ENCODE measurements around the gene IGFLR1.

Gene IGFLR1

DNA sequence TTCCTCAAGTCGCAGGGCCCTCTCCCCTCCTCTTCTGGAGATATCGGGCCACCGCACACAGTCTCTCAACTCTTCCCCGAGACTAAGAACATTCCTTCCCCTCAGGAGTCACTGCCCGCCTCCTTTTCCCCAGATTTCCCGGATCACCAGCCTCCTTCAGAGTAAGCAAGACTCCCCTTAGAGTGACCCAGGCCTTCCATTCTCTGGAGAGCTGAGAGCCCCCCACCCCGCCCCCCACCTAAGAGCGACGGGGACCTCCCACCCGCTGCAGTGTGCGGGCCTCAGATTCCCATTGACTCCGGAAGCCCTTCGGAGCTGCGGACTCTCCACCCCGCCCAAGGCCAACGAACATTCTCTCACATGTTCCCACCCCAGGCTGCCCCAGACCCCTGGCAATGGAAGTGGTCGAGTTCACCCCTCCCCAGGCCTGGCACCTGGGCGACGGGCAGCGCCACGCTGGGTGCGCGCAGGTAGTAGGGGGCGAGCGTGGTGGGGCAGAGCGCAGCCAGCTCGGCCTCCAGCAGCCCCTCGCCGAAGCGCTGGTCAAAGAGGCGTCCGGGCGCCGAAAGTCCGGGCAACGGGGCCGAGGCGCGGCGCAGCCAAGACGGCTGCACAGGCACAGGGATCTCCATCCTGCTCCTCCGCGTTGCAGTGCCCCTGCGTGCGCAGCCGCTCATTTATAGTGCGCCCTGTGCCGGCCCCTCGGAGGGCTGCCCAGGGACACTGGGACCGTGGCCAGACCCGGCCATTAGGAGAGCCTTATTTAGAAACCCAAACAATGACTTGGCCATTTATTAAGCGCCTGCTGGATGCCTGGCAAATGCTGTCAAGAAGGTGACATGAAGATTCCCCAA is 14.4 kb upstream of the IGFLR1 start, which contains the start of gene HSPB6:
HSPB6 (minus strand) TSS at position 653 of the 854 bp plus-strand sequence; CDS start at position 632, 21 bp downstream.
- peak within 1 kb of the TSS; percentile 100 for H4K91ac ChIP-seq (ENCODE audit: low read length)
- peak within 1 kb of the TSS; percentile 11 to 99 for H3K4me3 ChIP-seq (ENCODE audit: insufficient read depth in 1 of 2, low read depth in 1 of 2, low read length in 2 of 2)
- peak within 1 kb of the TSS; percentile 93 for H4K8ac ChIP-seq (ENCODE audit: low read length)
- peaks cover 48 to 66% of the 10 kb centered on the region in 2 experiments for H3K36me3 ChIP-seq (ENCODE audit: control insufficient read depth in 1 of 2, insufficient read depth in 2 of 2, low read depth in 1 of 2, low read length in 2 of 2)
- peak within 1 kb of the TSS; percentile 69 for H2AK5ac ChIP-seq (ENCODE audit: low read length, severe bottlenecking)
- peaks cover 36% of the 10 kb centered on the region for H3K79me1 ChIP-seq (replicated peaks; ENCODE audit: low read length, poor library complexity, severe bottlenecking)
- peak within 1 kb of the TSS; percentile 99 for H3K9ac ChIP-seq (ENCODE audit: low read length)
- H3K23ac ChIP-seq (ENCODE audit: low read length in 2 of 2), result peak within 1 kb of the TSS; percentile 49 to 54
- H2BK15ac ChIP-seq (ENCODE audit: low read depth, poor library complexity, severe bottlenecking), result peak within 1 kb of the TSS; percentile 95
- peak within 1 kb of the TSS; percentile 99 to 100 for H3K4ac ChIP-seq (ENCODE audit: low read depth in 1 of 2, low read length in 2 of 2)
- H2AFZ ChIP-seq (ENCODE audit: low read depth, low read length), result no peak within 1 kb of the TSS
- peak within 1 kb of the TSS; percentile 93 for H3K27ac ChIP-seq (ENCODE audit: low read length, poor library complexity, severe bottlenecking)
- 12% methylated on average over 51 of the region's 52 CpGs for whole genome bisulfite sequencing
- H2BK5ac ChIP-seq (ENCODE audit: low read depth, low read length, poor library complexity, severe bottlenecking), result peak within 1 kb of the TSS; percentile 87
- peak within 1 kb of the TSS; percentile 69 to 87 for H2BK12ac ChIP-seq (ENCODE audit: low read length in 2 of 2)
- peak within 1 kb of the TSS; percentile 59 to 99 for H3K14ac ChIP-seq (ENCODE audit: low read length in 2 of 2)
- no peaks in the 10 kb centered on the region for H3K27me3 ChIP-seq (ENCODE audit: control insufficient read depth in 1 of 2, insufficient read depth in 1 of 2, low read length in 2 of 2)
- H3K4me1 ChIP-seq (ENCODE audit: control insufficient read depth, insufficient read depth, low read depth, low read length), result peaks cover 38% of the 10 kb centered on the region
- peak within 1 kb of the TSS; percentile 100 for H3K18ac ChIP-seq (ENCODE audit: low read depth in 1 of 2, low read length in 2 of 2)
- peak; percentile 73 for DNase-seq
- H2BK120ac ChIP-seq (ENCODE audit: low read depth, low read length), result peak within 1 kb of the TSS; percentile 96
- peak within 1 kb of the TSS; percentile 63 for H3K4me2 ChIP-seq (ENCODE audit: low read length, poor library complexity, severe bottlenecking)
- no peaks in the 10 kb centered on the region for H3K9me3 ChIP-seq (ENCODE audit: control insufficient read depth, low read length)

DNA sequence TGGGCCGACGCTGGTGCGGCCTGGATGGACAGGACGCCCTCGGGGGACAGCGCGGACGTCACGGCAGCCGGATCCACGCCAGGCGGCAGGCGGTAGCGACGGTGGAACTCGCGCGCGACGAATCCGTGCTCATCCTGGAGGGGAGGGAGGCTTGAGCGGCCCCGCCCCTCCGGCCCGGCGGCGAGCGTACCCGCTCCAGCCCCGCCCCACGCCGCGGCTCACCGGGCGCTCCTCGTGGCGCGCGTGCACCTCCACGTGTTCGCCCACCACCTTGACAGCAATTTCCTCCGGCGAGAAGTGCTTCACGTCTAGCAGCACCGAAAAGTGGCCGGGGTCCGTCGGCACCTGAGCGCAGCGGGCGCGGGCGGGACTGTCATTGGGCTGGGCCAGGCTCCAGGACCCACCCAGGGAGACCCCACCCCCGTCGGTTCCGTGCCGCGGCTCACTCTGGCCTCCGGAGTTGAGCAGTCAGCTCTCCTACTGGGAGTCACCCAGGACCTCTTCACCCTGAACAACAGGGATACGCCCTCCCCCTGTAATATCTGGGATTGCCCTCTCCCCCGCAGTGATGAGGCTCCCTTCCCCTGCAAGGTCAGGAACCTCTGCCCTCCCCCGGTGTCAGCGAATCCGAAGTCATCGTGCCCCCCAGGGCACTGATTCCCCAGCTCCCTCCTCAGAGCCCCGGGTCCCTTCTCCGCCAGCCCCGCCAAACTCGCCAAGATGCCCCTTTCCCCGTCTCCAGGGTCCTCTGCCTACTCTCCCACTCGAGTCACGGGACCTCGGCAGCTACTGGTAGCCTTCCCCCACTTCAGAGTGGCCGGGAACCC is 13.5 kb upstream of the IGFLR1 start:
- peak overlapping the region; percentile 76 for H3K27ac ChIP-seq (ENCODE audit: low read length, poor library complexity, severe bottlenecking)
- DNase-seq, result peak; percentile 46
- peaks cover 34% of the 10 kb centered on the region for H3K79me1 ChIP-seq (replicated peaks; ENCODE audit: low read length, poor library complexity, severe bottlenecking)
- H3K9ac ChIP-seq (ENCODE audit: low read length), result peak overlapping the region; percentile 99
- peak overlapping the region; percentile 100 for H4K91ac ChIP-seq (ENCODE audit: low read length)
- peak overlapping the region; percentile 57 to 87 for H3K4ac ChIP-seq (ENCODE audit: low read depth in 1 of 2, low read length in 2 of 2)
- peaks cover 47 to 61% of the 10 kb centered on the region in 2 experiments for H3K36me3 ChIP-seq (ENCODE audit: control insufficient read depth in 1 of 2, insufficient read depth in 2 of 2, low read depth in 1 of 2, low read length in 2 of 2)
- no peak overlapping the region for H2BK5ac ChIP-seq (ENCODE audit: low read depth, low read length, poor library complexity, severe bottlenecking)
- H3K4me3 ChIP-seq (ENCODE audit: insufficient read depth in 1 of 2, low read depth in 1 of 2, low read length in 2 of 2), result peak overlapping the region; percentile 11 to 99
- H3K4me1 ChIP-seq (ENCODE audit: control insufficient read depth, insufficient read depth, low read depth, low read length), result peaks cover 34% of the 10 kb centered on the region
- peak overlapping the region in 1 of 2 experiments; percentile 44 for H3K14ac ChIP-seq (ENCODE audit: low read length in 2 of 2)
- H2BK12ac ChIP-seq (ENCODE audit: low read length in 2 of 2), result peak overlapping the region; percentile 62 to 88
- peak overlapping the region; percentile 52 for H3K4me2 ChIP-seq (ENCODE audit: low read length, poor library complexity, severe bottlenecking)
- 40% methylated on average over 74 of the region's 74 CpGs for WGBS
- peak overlapping the region in 1 of 2 experiments; percentile 50 for H3K23ac ChIP-seq (ENCODE audit: low read length in 2 of 2)
- no peak overlapping the region for H2AFZ ChIP-seq (ENCODE audit: low read depth, low read length)
- peak overlapping the region; percentile 54 for H2AK5ac ChIP-seq (ENCODE audit: low read length, severe bottlenecking)
- peak overlapping the region; percentile 90 for H4K8ac ChIP-seq (ENCODE audit: low read length)
- H3K9me3 ChIP-seq (ENCODE audit: control insufficient read depth, low read length), result no peaks in the 10 kb centered on the region
- peak overlapping the region; percentile 52 for H2BK15ac ChIP-seq (ENCODE audit: low read depth, poor library complexity, severe bottlenecking)
- no peaks in the 10 kb centered on the region for H3K27me3 ChIP-seq (ENCODE audit: control insufficient read depth in 1 of 2, insufficient read depth in 1 of 2, low read length in 2 of 2)
- H3K18ac ChIP-seq (ENCODE audit: low read depth in 1 of 2, low read length in 2 of 2), result peak overlapping the region; percentile 69 to 100
- H2BK120ac ChIP-seq (ENCODE audit: low read depth, low read length), result peak overlapping the region; percentile 91

DNA sequence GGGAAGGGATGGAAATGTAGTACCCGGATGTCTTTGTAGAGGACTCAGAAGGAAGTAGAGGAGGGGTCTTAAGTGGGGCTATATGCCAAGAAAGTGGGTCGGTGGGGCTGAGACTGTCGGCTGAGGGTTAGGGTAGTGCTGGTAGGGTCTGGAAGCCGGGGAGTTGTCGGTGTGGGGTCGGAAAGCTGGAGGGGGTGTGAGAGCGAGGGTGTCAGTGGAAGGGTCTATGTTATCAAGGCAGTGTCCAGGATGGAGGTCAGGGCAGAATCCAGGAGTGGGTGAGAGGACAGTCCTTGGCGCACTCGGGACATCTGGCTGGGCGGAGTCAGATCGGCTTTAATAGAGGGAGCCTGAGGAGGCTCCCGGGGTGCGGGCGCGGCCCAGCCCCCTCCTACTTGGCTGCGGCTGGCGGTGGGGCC is 12.9 kb upstream of the IGFLR1 start:
- Histone ChIP-seq H3K27ac (ENCODE audit: low read length, poor library complexity, severe bottlenecking) (no peak overlapping the region), H2AK5ac (ENCODE audit: low read length, severe bottlenecking) (no peak overlapping the region), H3K4me2 (ENCODE audit: low read length, poor library complexity, severe bottlenecking) (no peak overlapping the region), H2BK120ac (ENCODE audit: low read depth, low read length) (peak overlapping the region; percentile 91), H4K91ac (ENCODE audit: low read length) (peak overlapping the region; percentile 85), H3K4me1 (ENCODE audit: control insufficient read depth, insufficient read depth, low read depth, low read length) (peaks cover 35% of the 10 kb centered on the region), H4K8ac (ENCODE audit: low read length) (peak overlapping the region; percentile 83), H2BK15ac (ENCODE audit: low read depth, poor library complexity, severe bottlenecking) (peak overlapping the region; percentile 44), H3K9me3 (ENCODE audit: control insufficient read depth, low read length) (no peaks in the 10 kb centered on the region), H3K9ac (ENCODE audit: low read length) (peak overlapping the region; percentile 99), H2BK12ac (ENCODE audit: low read length in 2 of 2) (peak overlapping the region in 1 of 2 experiments; percentile 88), H3K4ac (ENCODE audit: low read depth in 1 of 2, low read length in 2 of 2) (peak overlapping the region in 1 of 2 experiments; percentile 87), H3K23ac (ENCODE audit: low read length in 2 of 2) (peak overlapping the region in 1 of 2 experiments; percentile 50), H3K4me3 (ENCODE audit: insufficient read depth in 1 of 2, low read depth in 1 of 2, low read length in 2 of 2) (peak overlapping the region in 1 of 2 experiments; percentile 99), H3K79me1 (replicated peaks; ENCODE audit: low read length, poor library complexity, severe bottlenecking) (peaks cover 33% of the 10 kb centered on the region), H2AFZ (ENCODE audit: low read depth, low read length) (no peak overlapping the region), H2BK5ac (ENCODE audit: low read depth, low read length, poor library complexity, severe bottlenecking) (no peak overlapping the region), H3K18ac (ENCODE audit: low read depth in 1 of 2, low read length in 2 of 2) (peak overlapping the region; percentile 69 to 100), H3K27me3 (ENCODE audit: control insufficient read depth in 1 of 2, insufficient read depth in 1 of 2, low read length in 2 of 2) (no peaks in the 10 kb centered on the region), H3K14ac (ENCODE audit: low read length in 2 of 2) (peak overlapping the region in 1 of 2 experiments; percentile 13), H3K36me3 (ENCODE audit: control insufficient read depth in 1 of 2, insufficient read depth in 2 of 2, low read depth in 1 of 2, low read length in 2 of 2) (peaks cover 41 to 56% of the 10 kb centered on the region in 2 experiments)
- no peak for DNase-seq
- WGBS, result 71% methylated on average over 17 of the region's 17 CpGs
